Measurements from ENCODE around the gene SLITRK5.

Gene SLITRK5

GRCh38 chr13:87709947-87710346, 38.8 kb downstream of the SLITRK5 start:
- TF ChIP-seq, protein P1, sequence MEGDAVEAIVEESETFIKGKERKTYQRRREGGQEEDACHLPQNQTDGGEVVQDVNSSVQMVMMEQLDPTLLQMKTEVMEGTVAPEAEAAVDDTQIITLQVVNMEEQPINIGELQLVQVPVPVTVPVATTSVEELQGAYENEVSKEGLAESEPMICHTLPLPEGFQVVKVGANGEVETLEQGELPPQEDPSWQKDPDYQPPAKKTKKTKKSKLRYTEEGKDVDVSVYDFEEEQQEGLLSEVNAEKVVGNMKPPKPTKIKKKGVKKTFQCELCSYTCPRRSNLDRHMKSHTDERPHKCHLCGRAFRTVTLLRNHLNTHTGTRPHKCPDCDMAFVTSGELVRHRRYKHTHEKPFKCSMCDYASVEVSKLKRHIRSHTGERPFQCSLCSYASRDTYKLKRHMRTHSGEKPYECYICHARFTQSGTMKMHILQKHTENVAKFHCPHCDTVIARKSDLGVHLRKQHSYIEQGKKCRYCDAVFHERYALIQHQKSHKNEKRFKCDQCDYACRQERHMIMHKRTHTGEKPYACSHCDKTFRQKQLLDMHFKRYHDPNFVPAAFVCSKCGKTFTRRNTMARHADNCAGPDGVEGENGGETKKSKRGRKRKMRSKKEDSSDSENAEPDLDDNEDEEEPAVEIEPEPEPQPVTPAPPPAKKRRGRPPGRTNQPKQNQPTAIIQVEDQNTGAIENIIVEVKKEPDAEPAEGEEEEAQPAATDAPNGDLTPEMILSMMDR (IDR thresholded peaks at IDR 0.05; ENCODE audit: low read length): no peak
- no peak for TF ChIP-seq EZH2 (IDR thresholded peaks at IDR 0.05; ENCODE audit: borderline replicate concordance, low read length)
- H3K4me3 ChIP-seq (ENCODE audit: low read depth, low read length, poor library complexity, severe bottlenecking): no peak overlapping the region
- no peak overlapping the region for H3K4me2 ChIP-seq (ENCODE audit: low read length)
- no peaks in the 10 kb centered on the region for H3K79me2 ChIP-seq (ENCODE audit: insufficient read depth, low read length)
- H3K27ac ChIP-seq (ENCODE audit: low read depth, low read length, poor library complexity, severe bottlenecking): no peak overlapping the region
- no peaks in the 10 kb centered on the region for H3K36me3 ChIP-seq (ENCODE audit: insufficient read depth, low read length)
- H3K27me3 ChIP-seq (ENCODE audit: insufficient read depth, low read length): no peaks in the 10 kb centered on the region
- no peaks in the 10 kb centered on the region for H4K20me1 ChIP-seq (ENCODE audit: insufficient read depth, low read length)
- 0 out of 2 replicates have a peak, but pooled peaks cover 3% of the 10 kb centered on the region for H3K9me3 ChIP-seq (ENCODE audit: low read length)
- no peaks in the 10 kb centered on the region for H3K4me1 ChIP-seq (ENCODE audit: insufficient read depth, low read length, severe bottlenecking)
- H3F3A ChIP-seq (ENCODE audit: insufficient read depth, low read length): no peaks in the 10 kb centered on the region
- H2AFZ ChIP-seq (ENCODE audit: low read length): no peak overlapping the region
- H3K9me2 ChIP-seq (ENCODE audit: low read depth, low read length): no peaks in the 10 kb centered on the region; the same call in none of the 2 replicates
- no peak overlapping the region for H3K9ac ChIP-seq (ENCODE audit: low read length)

- no peaks in the 10 kb centered on the region for H3K79me2 ChIP-seq (ENCODE audit: insufficient read depth, low read length)
- H3K27ac ChIP-seq (ENCODE audit: low read depth, low read length, poor library complexity, severe bottlenecking): no peak overlapping the region
- H4K20me1 ChIP-seq (ENCODE audit: insufficient read depth, low read length): no peaks in the 10 kb centered on the region
- H3K4me2 ChIP-seq (ENCODE audit: low read length): no peak overlapping the region
- H3F3A ChIP-seq (ENCODE audit: insufficient read depth, low read length): no peaks in the 10 kb centered on the region
- H3K36me3 ChIP-seq (ENCODE audit: insufficient read depth, low read length): no peaks in the 10 kb centered on the region
- no peaks in the 10 kb centered on the region; the same call in none of the 2 replicates for H3K9me2 ChIP-seq (ENCODE audit: low read depth, low read length)
- 0 out of 2 replicates have a peak, but pooled peaks cover 3% of the 10 kb centered on the region for H3K9me3 ChIP-seq (ENCODE audit: low read length)
- H3K4me1 ChIP-seq (ENCODE audit: insufficient read depth, low read length, severe bottlenecking): no peaks in the 10 kb centered on the region
- no peak overlapping the region for H3K4me3 ChIP-seq (ENCODE audit: low read depth, low read length, poor library complexity, severe bottlenecking)
- H3K27me3 ChIP-seq (ENCODE audit: insufficient read depth, low read length): no peaks in the 10 kb centered on the region
- H2AFZ ChIP-seq (ENCODE audit: low read length): no peak overlapping the region
- TF ChIP-seq EZH2 (IDR thresholded peaks at IDR 0.05; ENCODE audit: borderline replicate concordance, low read length): no peak
- TF ChIP-seq, protein P1 (IDR thresholded peaks at IDR 0.05; ENCODE audit: low read length): no peak
- no peak overlapping the region for H3K9ac ChIP-seq (ENCODE audit: low read length)
Measured at GRCh38 chr13:87712012-87712411, 40.8 kb downstream of the SLITRK5 start.
